ENCODE results near the gene ZC3HAV1.

The ZC3HAV1 gene

DNA sequence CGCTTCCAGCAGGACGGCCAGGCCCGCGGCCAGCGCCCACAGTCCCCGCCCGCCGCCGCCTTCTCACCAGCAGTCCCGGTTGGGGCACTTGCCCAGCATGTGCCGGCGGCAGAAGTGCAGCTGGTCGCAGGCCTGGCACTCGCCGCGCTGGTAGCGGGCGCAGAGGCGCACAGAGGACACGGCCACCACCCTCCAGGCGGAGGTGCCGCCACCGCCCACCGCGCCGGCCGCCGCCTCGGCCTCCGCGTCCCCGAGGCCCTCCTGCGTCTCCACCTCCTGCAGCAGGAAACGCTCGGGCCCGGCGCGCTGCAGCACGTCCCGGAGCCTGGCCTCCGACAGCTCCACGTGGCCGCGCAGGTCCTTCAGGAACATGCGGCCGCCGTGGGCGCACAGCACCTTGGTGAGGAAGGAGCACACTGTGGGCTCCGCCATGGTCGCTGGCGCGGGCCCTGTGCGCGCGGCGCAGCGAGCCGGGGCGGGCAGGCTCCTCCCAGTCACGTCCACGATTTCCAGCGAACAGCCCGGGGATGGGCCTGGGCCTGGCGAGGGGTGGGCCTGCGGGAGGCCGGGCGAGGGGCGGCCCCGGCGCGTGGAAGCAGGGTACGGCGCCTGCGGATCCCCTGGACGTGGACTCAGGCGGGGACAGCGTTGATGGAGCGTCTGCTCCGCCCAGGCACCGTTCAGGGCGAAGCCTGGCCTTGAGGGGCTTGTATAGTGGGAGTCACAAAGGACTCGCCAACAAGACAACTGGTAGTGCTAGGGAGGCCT is 73.8 kb downstream of the ZC3HAV1 start, which contains the start of gene ZC3HAV1L:
ZC3HAV1L (minus strand) TSS at position 457 of the 768 bp plus-strand sequence; CDS start at position 432, 25 bp downstream.
- H3K27ac ChIP-seq = peak within 1 kb of the TSS; percentile 99

GRCh38 chr7:139034855-139035585 is 74.5 kb downstream of the ZC3HAV1 start:
- H3K27ac ChIP-seq = peak overlapping the region; percentile 99

More for the DNA sequence above, 73.8 kb downstream of the ZC3HAV1 start, which contains the start of gene ZC3HAV1L:
- TF ChIP-seq CTCF (conservative IDR thresholded peaks at IDR 0.05) (no peak), ZFX (IDR thresholded peaks at IDR 0.05) (peak; percentile 100)

DNA sequence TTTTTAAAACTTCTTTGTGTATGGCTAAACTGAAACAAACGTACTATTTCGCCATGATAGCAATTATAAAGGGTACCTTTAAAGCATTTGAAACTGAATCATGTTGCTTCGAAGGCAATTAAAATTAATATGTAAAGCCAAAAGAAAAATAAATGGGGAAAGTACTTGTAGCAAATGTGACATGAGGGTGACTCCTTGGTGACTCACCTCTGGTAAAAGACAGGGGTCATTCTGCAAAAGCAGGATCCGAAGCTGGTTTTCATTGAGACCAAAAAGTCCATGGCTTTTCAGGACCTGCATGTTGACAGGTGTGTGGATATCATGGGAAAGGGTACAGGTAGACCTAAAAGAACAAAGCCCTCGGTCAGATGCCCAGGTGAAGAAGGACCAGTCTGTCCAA is 75.2 kb downstream of the ZC3HAV1 start:
- H3K27ac ChIP-seq = peak overlapping the region; percentile 99
- TF ChIP-seq ZFX (IDR thresholded peaks at IDR 0.05) (no peak), CTCF (conservative IDR thresholded peaks at IDR 0.05) (no peak)

More at GRCh38 chr7:139034855-139035585, 74.5 kb downstream of the ZC3HAV1 start:
- TF ChIP-seq CTCF (conservative IDR thresholded peaks at IDR 0.05) (no peak), ZFX (IDR thresholded peaks at IDR 0.05) (no peak)

DNA sequence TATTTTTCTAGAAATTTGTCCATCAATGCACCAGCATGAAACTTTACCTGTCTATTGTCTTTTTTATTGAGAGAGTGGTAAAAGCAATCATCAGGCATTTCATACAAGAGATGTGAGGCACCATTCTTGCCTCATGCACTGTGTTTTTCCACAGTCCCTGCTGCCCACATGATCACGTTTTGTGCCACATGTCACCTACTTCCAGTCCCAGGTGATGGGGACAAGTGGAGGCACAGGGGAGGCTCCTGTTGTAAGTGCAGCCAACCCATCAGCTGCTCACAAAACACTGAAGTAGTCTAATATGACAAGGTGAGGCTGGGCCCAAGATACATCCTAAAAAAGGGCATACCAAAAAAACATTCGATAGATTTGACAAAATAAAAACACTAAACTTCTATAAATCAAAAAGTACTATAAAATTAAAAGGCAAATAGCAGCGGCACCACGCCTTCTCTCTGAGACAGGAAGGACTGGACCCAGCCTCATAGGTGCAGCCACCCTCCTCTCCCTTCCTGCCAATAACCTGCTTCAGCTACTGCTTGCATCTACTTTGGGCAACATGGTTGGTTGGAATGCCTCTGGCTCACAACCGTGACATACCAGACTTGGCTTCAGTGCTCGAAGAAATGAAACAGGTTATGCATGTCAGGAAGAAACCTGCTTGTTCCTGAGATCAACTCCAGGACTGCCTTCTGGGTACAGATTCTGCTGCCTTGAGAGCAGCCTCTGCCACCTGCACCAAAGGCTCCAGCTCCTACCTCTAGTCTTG is 76.0 kb downstream of the ZC3HAV1 start:
- H3K27ac ChIP-seq = no peak overlapping the region
- TF ChIP-seq ZFX (IDR thresholded peaks at IDR 0.05) (no peak), CTCF (conservative IDR thresholded peaks at IDR 0.05) (no peak)

DNA sequence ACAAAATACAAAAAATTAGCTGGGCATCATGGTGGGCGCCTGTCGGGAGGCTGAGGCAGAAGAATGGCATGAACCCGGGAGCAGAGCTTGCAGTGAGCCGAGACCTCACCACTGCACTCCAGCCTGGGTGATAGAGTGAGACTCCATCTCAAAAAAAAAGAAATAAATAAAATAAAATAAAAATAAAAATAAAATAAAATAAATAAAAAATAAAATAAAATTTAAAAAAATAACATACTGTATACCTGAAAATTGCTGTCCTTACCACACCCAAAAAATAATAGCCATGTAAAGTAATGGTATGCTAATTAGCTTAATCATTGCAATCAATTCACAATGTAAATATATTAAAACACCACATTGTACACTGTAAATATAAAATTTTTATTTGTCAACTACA is 77.0 kb downstream of the ZC3HAV1 start:
- TF ChIP-seq ZFX (IDR thresholded peaks at IDR 0.05) = no peak
- TF ChIP-seq CTCF (conservative IDR thresholded peaks at IDR 0.05) = no peak
- H3K27ac ChIP-seq = no peak overlapping the region

GRCh38 chr7:139029353-139029752 is 80.2 kb downstream of the ZC3HAV1 start:
- TF ChIP-seq ZFX (IDR thresholded peaks at IDR 0.05) (no peak), CTCF (conservative IDR thresholded peaks at IDR 0.05) (no peak)
- no peak overlapping the region for H3K27ac ChIP-seq
